CD4-positive, alpha-beta T cell treated with Interferon alpha-2 for 1 hour (primary cell): Measurements from ENCODE around the gene DAPK1.
"Not testable (repeated sequence)": the region's sequence is repeated elsewhere in the genome, so short reads cannot be mapped to it uniquely, and the experiment has no call there.

Experiments used
- DNase-seq, 2 donors: peaks; one replicate each; pipeline ENCODE4 v3.0.0-alpha.2; 2020 to 2022

The DAPK1 gene

GRCh38 chr9:87546704-87547103, 49.0 kb downstream of the DAPK1 start:
- no peak for DNase-seq

GRCh38 chr9:87547671-87548081, 50.0 kb downstream of the DAPK1 start:
- DNase-seq: no peak

GRCh38 chr9:87548159-87548558, 50.5 kb downstream of the DAPK1 start:
- DNase-seq: no peak

GRCh38 chr9:87549088-87549487, 51.4 kb downstream of the DAPK1 start:
- DNase-seq: not testable (repeated sequence)

- no peak for DNase-seq
These were observed 52.1 kb downstream of the DAPK1 start for GRCh38 chr9:87549791-87550190.

GRCh38 chr9:87550253-87550954, 52.7 kb downstream of the DAPK1 start:
- DNase-seq: no peak

- DNase-seq: no peak
These were observed 54.1 kb downstream of the DAPK1 start for GRCh38 chr9:87551772-87552217.

GRCh38 chr9:87554171-87554910, 56.7 kb downstream of the DAPK1 start:
- DNase-seq: no peak

GRCh38 chr9:87554976-87555375, 57.3 kb downstream of the DAPK1 start:
- no peak for DNase-seq

GRCh38 chr9:87556039-87556438, 58.4 kb downstream of the DAPK1 start:
- DNase-seq: no peak

GRCh38 chr9:87556821-87557220, 59.2 kb downstream of the DAPK1 start:
- no peak for DNase-seq

- no peak for DNase-seq
These were observed 60.3 kb downstream of the DAPK1 start for GRCh38 chr9:87557996-87558395.

- no peak for DNase-seq
These were observed 61.0 kb downstream of the DAPK1 start for GRCh38 chr9:87558606-87559190.

GRCh38 chr9:87562062-87562461, 64.4 kb downstream of the DAPK1 start:
- no peak for DNase-seq

- DNase-seq: no peak
These were observed 65.0 kb downstream of the DAPK1 start for GRCh38 chr9:87562530-87563170.

GRCh38 chr9:87564111-87564510, 66.4 kb downstream of the DAPK1 start:
- DNase-seq: no peak

- no peak for DNase-seq
These were observed 67.1 kb downstream of the DAPK1 start for GRCh38 chr9:87564791-87565241.

GRCh38 chr9:87567001-87567400, 69.3 kb downstream of the DAPK1 start:
- no peak for DNase-seq

GRCh38 chr9:87567571-87567970, 69.9 kb downstream of the DAPK1 start:
- DNase-seq: no peak

- no peak for DNase-seq
These were observed 70.3 kb downstream of the DAPK1 start for GRCh38 chr9:87567983-87568382.

GRCh38 chr9:87568401-87568800, 70.7 kb downstream of the DAPK1 start:
- DNase-seq: no peak

- DNase-seq: no peak
These were observed 71.4 kb downstream of the DAPK1 start for GRCh38 chr9:87569008-87569509.

- DNase-seq: no peak
These were observed 71.9 kb downstream of the DAPK1 start for GRCh38 chr9:87569518-87569917.
